Mesendoderm (in vitro differentiated cells): Measurements from ENCODE around the gene PRKAG2.
A peak's percentile ranks its signal among the peaks of the same experiment; 100 is the strongest.

Source experiments
- DNase-seq: peaks from one replicate; pipeline ENCODE4 v3.0.0; 2013
- H2AK5ac ChIP-seq: 2 replicates; pipeline ENCODE4 v1.6.1; 2013; ENCODE audit warnings: low read length, inconsistent platforms
- H2BK120ac ChIP-seq: 2 replicates; pipeline ENCODE4 v1.6.1; 2013; ENCODE audit warnings: low read depth, mild to moderate bottlenecking, low read length, moderate library complexity, mixed read lengths
- H2BK15ac ChIP-seq: replicated peaks from 2 replicates; pipeline ENCODE4 v1.6.1; 2013; ENCODE audit warnings: low read depth, mild to moderate bottlenecking, moderate library complexity
- H2BK5ac ChIP-seq: 2 replicates; pipeline ENCODE4 v1.6.1; 2013; ENCODE audit warnings: low read length, inconsistent platforms
- H3K18ac ChIP-seq: 2 replicates; pipeline ENCODE4 v1.6.1; 2013; ENCODE audit warnings: mild to moderate bottlenecking, low read length, mixed read lengths
- H3K23ac ChIP-seq: one replicate; pipeline ENCODE4 v1.6.1; 2013; ENCODE audit warnings: low read length
- H3K27ac ChIP-seq: 2 replicates; pipeline ENCODE4 v1.5.1; 2013; ENCODE audit warnings: low read depth, mild to moderate bottlenecking, inconsistent platforms, low read length, moderate library complexity
- H3K27me3 ChIP-seq: 2 replicates; pipeline ENCODE4 v1.6.1; 2013; ENCODE audit warnings: low read length, control low read depth, mild to moderate bottlenecking, inconsistent platforms; ENCODE audit not compliant: insufficient read depth, poor library complexity
- H3K36me3 ChIP-seq: 2 replicates; pipeline ENCODE4 v1.6.1; 2013; ENCODE audit warnings: low read length, inconsistent platforms; ENCODE audit not compliant: control insufficient read depth, insufficient read depth
- H3K4ac ChIP-seq: one replicate; pipeline ENCODE4 v1.6.1; 2013; ENCODE audit warnings: low read depth, mild to moderate bottlenecking, low read length, moderate library complexity
- H3K4me1 ChIP-seq: 2 replicates; pipeline ENCODE4 v1.6.1; 2013; ENCODE audit warnings: low read depth, low read length, inconsistent platforms; ENCODE audit not compliant: control insufficient read depth
- H3K4me2 ChIP-seq: 2 replicates; pipeline ENCODE4 v1.6.1; 2013; ENCODE audit warnings: low read length
- H3K4me3 ChIP-seq: 2 replicates; pipeline ENCODE4 v1.5.1; 2013; ENCODE audit warnings: mild to moderate bottlenecking, low read length
- H3K56ac ChIP-seq: one replicate; pipeline ENCODE4 v1.6.1; 2013; ENCODE audit warnings: low read length
- H3K79me1 ChIP-seq: 2 replicates; pipeline ENCODE4 v1.6.1; 2013; ENCODE audit warnings: low read length, inconsistent platforms
- H3K79me2 ChIP-seq: 2 replicates; pipeline ENCODE4 v1.6.1; 2013; ENCODE audit warnings: mild to moderate bottlenecking, low read length; ENCODE audit not compliant: control insufficient read depth, insufficient read depth
- H3K9ac ChIP-seq: 2 replicates; pipeline ENCODE4 v1.6.1; 2013; ENCODE audit warnings: low read length, inconsistent platforms
- H4K5ac ChIP-seq: one replicate; pipeline ENCODE4 v1.6.1; 2013; ENCODE audit warnings: low read length
- H4K8ac ChIP-seq: one replicate; pipeline ENCODE4 v1.6.1; 2013; ENCODE audit warnings: low read depth, mild to moderate bottlenecking, control low read depth, low read length, moderate library complexity
- WGBS: extraction: QIAGEN DNeasy Blood & Tissue Kit; methylation state at CpG from one replicate; pipeline ENCODE4 v1.1.7; 2013; ENCODE audit warnings: low lambda C conversion rate, missing lambda C conversion rate; ENCODE audit not compliant: insufficient coverage; ENCODE audit errors: extremely low coverage; 5-methylcytosine and 5-hydroxymethylcytosine counted together

Gene PRKAG2

GRCh38 chr7:151694828-151695580, 181.9 kb downstream of the PRKAG2 start:
- H2BK120ac ChIP-seq = no peak overlapping the region
- H2AK5ac ChIP-seq = no peak overlapping the region
- no peak overlapping the region for H2BK15ac ChIP-seq
- no peak overlapping the region for H3K23ac ChIP-seq
- no peak overlapping the region for H3K18ac ChIP-seq
- H2BK5ac ChIP-seq = no peak overlapping the region
- H3K4me2 ChIP-seq = no peak overlapping the region
- no peaks in the 10 kb centered on the region for H3K27me3 ChIP-seq
- no peaks in the 10 kb centered on the region for H3K79me1 ChIP-seq
- no peak overlapping the region for H3K27ac ChIP-seq
- H3K9ac ChIP-seq = no peak overlapping the region
- no peak overlapping the region for H4K8ac ChIP-seq
- H3K4me1 ChIP-seq = peaks cover 5% of the 10 kb centered on the region
- DNase-seq = peak; percentile 67
- no peak overlapping the region for H4K5ac ChIP-seq
- no CpG with 5 or more reads among the region's 15 CpGs for WGBS
- H3K56ac ChIP-seq = no peak overlapping the region
- H3K4me3 ChIP-seq = no peak overlapping the region
- H3K4ac ChIP-seq = no peak overlapping the region
- no peaks in the 10 kb centered on the region for H3K79me2 ChIP-seq
- H3K36me3 ChIP-seq = no peaks in the 10 kb centered on the region

- no peak for DNase-seq
- no peak overlapping the region for H3K9ac ChIP-seq
- no peaks in the 10 kb centered on the region for H3K27me3 ChIP-seq
- H2BK15ac ChIP-seq = no peak overlapping the region
- H3K4ac ChIP-seq = no peak overlapping the region
- H3K4me1 ChIP-seq = peaks cover 5% of the 10 kb centered on the region
- no peak overlapping the region for H4K8ac ChIP-seq
- H3K27ac ChIP-seq = no peak overlapping the region
- H3K36me3 ChIP-seq = no peaks in the 10 kb centered on the region
- H3K4me2 ChIP-seq = no peak overlapping the region
- H3K56ac ChIP-seq = no peak overlapping the region
- no peak overlapping the region for H2AK5ac ChIP-seq
- no peaks in the 10 kb centered on the region for H3K79me1 ChIP-seq
- no peak overlapping the region for H3K4me3 ChIP-seq
- H3K18ac ChIP-seq = no peak overlapping the region
- no peaks in the 10 kb centered on the region for H3K79me2 ChIP-seq
- no peak overlapping the region for H3K23ac ChIP-seq
- no peak overlapping the region for H4K5ac ChIP-seq
- no CpG with 5 or more reads among the region's 5 CpGs for WGBS
- no peak overlapping the region for H2BK120ac ChIP-seq
- no peak overlapping the region for H2BK5ac ChIP-seq
Observed at GRCh38 chr7:151694441-151694827, 182.5 kb downstream of the PRKAG2 start.

GRCh38 chr7:151693140-151693539, 183.8 kb downstream of the PRKAG2 start:
- no peak overlapping the region for H3K4ac ChIP-seq
- WGBS = no CpG with 5 or more reads among the region's 11 CpGs
- DNase-seq = no peak

GRCh38 chr7:151692721-151693120, 184.2 kb downstream of the PRKAG2 start:
- Histone ChIP-seq H3K56ac (peak overlapping the region; percentile 22), H2BK120ac (no peak overlapping the region), H3K18ac (no peak overlapping the region), H4K5ac (no peak overlapping the region), H3K36me3 (no peaks in the 10 kb centered on the region), H3K9ac (no peak overlapping the region), H2BK5ac (no peak overlapping the region), H3K27me3 (no peaks in the 10 kb centered on the region), H3K79me1 (no peaks in the 10 kb centered on the region), H3K4me2 (no peak overlapping the region), H4K8ac (no peak overlapping the region), H2BK15ac (no peak overlapping the region), H3K23ac (peak overlapping the region; percentile 3), H3K4me1 (peaks cover 5% of the 10 kb centered on the region), H3K4ac (no peak overlapping the region), H3K79me2 (no peaks in the 10 kb centered on the region), H2AK5ac (no peak overlapping the region), H3K27ac (no peak overlapping the region), H3K4me3 (no peak overlapping the region)
- no peak for DNase-seq
- WGBS = no CpG with 5 or more reads among the region's 9 CpGs

More at GRCh38 chr7:151693140-151693539, 183.8 kb downstream of the PRKAG2 start:
- Histone ChIP-seq H3K79me1 (no peaks in the 10 kb centered on the region), H3K4me3 (no peak overlapping the region), H4K8ac (no peak overlapping the region), H3K27me3 (no peaks in the 10 kb centered on the region), H2BK120ac (no peak overlapping the region), H3K27ac (no peak overlapping the region), H2BK5ac (no peak overlapping the region), H3K4me2 (no peak overlapping the region), H4K5ac (no peak overlapping the region), H2BK15ac (no peak overlapping the region), H3K79me2 (no peaks in the 10 kb centered on the region), H3K36me3 (no peaks in the 10 kb centered on the region), H3K18ac (no peak overlapping the region), H3K56ac (peak overlapping the region; percentile 22), H2AK5ac (no peak overlapping the region), H3K4me1 (peaks cover 5% of the 10 kb centered on the region), H3K9ac (no peak overlapping the region), H3K23ac (peak overlapping the region; percentile 48)

GRCh38 chr7:151691449-151691848, 185.5 kb downstream of the PRKAG2 start:
- Histone ChIP-seq H2BK5ac (no peak overlapping the region), H3K27me3 (no peaks in the 10 kb centered on the region), H3K9ac (no peak overlapping the region), H3K36me3 (no peaks in the 10 kb centered on the region), H3K4me2 (no peak overlapping the region), H2AK5ac (no peak overlapping the region), H3K4me1 (peaks cover 8% of the 10 kb centered on the region), H2BK120ac (no peak overlapping the region), H3K56ac (no peak overlapping the region), H2BK15ac (no peak overlapping the region), H3K4ac (no peak overlapping the region), H3K23ac (no peak overlapping the region), H3K79me2 (no peaks in the 10 kb centered on the region), H3K4me3 (no peak overlapping the region), H3K27ac (no peak overlapping the region), H3K18ac (no peak overlapping the region), H3K79me1 (no peaks in the 10 kb centered on the region), H4K5ac (no peak overlapping the region), H4K8ac (no peak overlapping the region)
- WGBS = no CpG with 5 or more reads among the region's 2 CpGs
- DNase-seq = no peak

- peak overlapping the region; percentile 13 for H3K27ac ChIP-seq
- no peaks in the 10 kb centered on the region for H3K79me2 ChIP-seq
- no peaks in the 10 kb centered on the region for H3K79me1 ChIP-seq
- H4K5ac ChIP-seq = no peak overlapping the region
- peaks cover 8% of the 10 kb centered on the region for H3K4me1 ChIP-seq
- H2BK15ac ChIP-seq = no peak overlapping the region
- H2BK5ac ChIP-seq = no peak overlapping the region
- H3K27me3 ChIP-seq = no peaks in the 10 kb centered on the region
- no peak overlapping the region for H3K18ac ChIP-seq
- no peak overlapping the region for H3K23ac ChIP-seq
- DNase-seq = peak; percentile 77
- no peak overlapping the region for H2AK5ac ChIP-seq
- WGBS = no CpG with 5 or more reads among the region's 6 CpGs
- H2BK120ac ChIP-seq = no peak overlapping the region
- H4K8ac ChIP-seq = no peak overlapping the region
- H3K36me3 ChIP-seq = no peaks in the 10 kb centered on the region
- no peak overlapping the region for H3K9ac ChIP-seq
- H3K4ac ChIP-seq = no peak overlapping the region
- no peak overlapping the region for H3K4me3 ChIP-seq
- no peak overlapping the region for H3K4me2 ChIP-seq
- no peak overlapping the region for H3K56ac ChIP-seq
Observed at GRCh38 chr7:151690606-151691005, 186.3 kb downstream of the PRKAG2 start.
